ENCODE data around the gene WDR74. TPM values are rescaled to one million over a fixed set of nuclear protein-coding genes. Genes with fewer than 3 reads are reported as not detected.
A peak's percentile ranks its signal among the peaks of the same experiment; 100 is the strongest.

The WDR74 gene
- total and polyA plus RNA-seq, 9 of the 15 experiments (the other 6 are each of a cell fraction or from before 2014, with no cell fraction given) = 32.7 to 210 (median 114) TPM

GRCh38 chr11:62879235-62879978 lies 40.0 kb upstream of the WDR74 start:
- Histone ChIP-seq H3K9me1 (ENCODE audit: control insufficient read depth, insufficient read depth, low read length) (peaks cover 2% of the 10 kb centered on the region), H4K20me1 (replicated peaks; ENCODE audit: control insufficient read depth, insufficient read depth, low read length) (peaks cover 29% of the 10 kb centered on the region), H3K27me3 (ENCODE audit: control insufficient read depth in 2 of 2, insufficient read depth in 2 of 2, low read length in 2 of 2) (no peaks in the 10 kb centered on the region), H3K4me1 (replicated peaks in 1 of 2; ENCODE audit: control insufficient read depth in 2 of 2, insufficient read depth in 2 of 2, low read length in 2 of 2) (peaks cover 48% of the 10 kb centered on the region in 2 experiments), H3K9me3 (replicated peaks; ENCODE audit: control insufficient read depth, insufficient read depth, low read depth, low read length) (no peaks in the 10 kb centered on the region), H3K79me2 (ENCODE audit: control insufficient read depth, insufficient read depth, low read length) (peaks cover 90% of the 10 kb centered on the region), H2AFZ (ENCODE audit: low read depth, low read length) (no peak overlapping the region), H3K4me2 (ENCODE audit: insufficient read depth, low read length) (peak overlapping the region; percentile 100), H3K4me3 (peak overlapping the region; percentile 56; the same call in 1 of the 2 replicates), H3K9ac (ENCODE audit: insufficient read depth in 1 of 2, low read depth in 2 of 2, low read length in 2 of 2) (peak overlapping the region; percentile 100; a peak in 3 of 4 replicates), H3K36me3 (ENCODE audit: control insufficient read depth, insufficient read depth, low read length) (peaks cover 83% of the 10 kb centered on the region), H3K27ac (ENCODE audit: extremely low read depth, low read depth, low read length) (peak overlapping the region; percentile 95; the same call in 2 of the 3 replicates)
- POLR2A ChIA-PET = interaction anchor here (0.7 to 13.1 kb wide), 11 partner anchors 10 to 126 kb away, joined by 3 to 180 read pairs (median 6); partner anchors contain the start of genes TMEM179B, WDR74 and ZBTB3
- WGBS (ENCODE audit: insufficient coverage, low coverage, missing lambda C conversion rate) = 74% methylated on average over 6 of the region's 7 CpGs
- CTCF ChIA-PET (ENCODE audit: low intra/inter-chr PET ratio) = no interaction called here
- FAIRE-seq = no peak
- ATAC-seq = no peak
- TF ChIP-seq ZNF121 (CRISPR knock-in tag; conservative IDR thresholded peaks at IDR 0.05) (peak; percentile 96), SIN3A (IDR thresholded peaks at IDR 0.05; ENCODE audit: borderline replicate concordance in 2 of 2, control insufficient read depth in 1 of 2, low read depth in 2 of 2, low read length in 2 of 2) (no peak), RBM25 (IDR thresholded peaks at IDR 0.05; ENCODE audit: low read depth, low read length, severe bottlenecking) (peak; percentile 66), KDM1A (IDR thresholded peaks at IDR 0.05) (0 out of 4 replicates have a peak, but pooled peaks of 1 of the 2 experiments have one; percentile 29)
- intact Hi-C loops (cut with micrococcal nuclease) = no loop called here
- DNase-seq (ENCODE audit: extremely low read depth in 1 of 4, low spot score in 3 of 4) = no peak
- BruUV-seq (replicated peaks) = no TSS peak
- in situ Hi-C loops (cut with MboI) = no loop called here

Measured in K562 (cell line).